HEK293 (cell line): Measurements from ENCODE around the gene GPATCH3.

Source experiments
- CTCF ChIA-PET: fragments of 350-600 bp; formaldehyde crosslinking; extraction: SDS; loops from one replicate; lab custom pipeline; 2021; ENCODE audit warnings: antibody characterized with exemption; lab: Yijun Ruan, JAX
- POLR2A ChIA-PET: fragments of 300-600 bp; formaldehyde crosslinking; extraction: SDS; loops from one replicate; lab custom pipeline; 2020; ENCODE audit warnings: antibody characterized with exemption, inconsistent platforms; lab: Yijun Ruan, JAX
- H3K27ac ChIP-seq: fragments of 200-500 bp; sonication (Bioruptor generic); 2 replicates; pipeline ENCODE4 v1.5.1; 2014; ENCODE audit warnings: low read depth, low read length, control low read depth, inconsistent platforms; ENCODE audit errors: extremely low read depth
- H3K36me3 ChIP-seq, 2 experiments: fragments of 200-500 bp in 1 of 2; sonication (Bioruptor generic) in 1 of 2; 1 replicate in 1 of 2; 2 replicates in 1 of 2; pipeline ENCODE4 v1.5.1; 2014 to 2017; ENCODE audit warnings: inconsistent platforms in 2 of 2, low read length in 2 of 2; ENCODE audit not compliant: control insufficient read depth in 2 of 2, insufficient read depth in 1 of 2
- H3K4me1 ChIP-seq: fragments of 200-500 bp; sonication (Bioruptor generic); 2 replicates; pipeline ENCODE4 v1.5.1; 2014; ENCODE audit warnings: mild to moderate bottlenecking, low read length, inconsistent platforms; ENCODE audit not compliant: control insufficient read depth, insufficient read depth
- H3K4me3 ChIP-seq: 2 replicates; pipeline ENCODE4 v1.5.1; 2011; ENCODE audit warnings: low read depth, mild to moderate bottlenecking, control low read depth, low read length, moderate library complexity
- H3K9me3 ChIP-seq: fragments of 200-500 bp; sonication (Bioruptor generic); 2 replicates; pipeline ENCODE4 v1.5.1; 2014; ENCODE audit warnings: low read depth, low read length, inconsistent platforms; ENCODE audit not compliant: control insufficient read depth, insufficient read depth
- GFI1B ChIP-seq: fragments of 450-650 bp; formaldehyde crosslinking; IDR thresholded peaks from 2 replicates; pipeline ENCODE4 v1.5.1; 2016; ENCODE audit warnings: missing biosample characterization, missing genetic modification characterization
- GLI4 ChIP-seq: fragments of 450-650 bp; formaldehyde crosslinking; IDR thresholded peaks from 2 replicates; pipeline ENCODE4 v1.5.1; 2016; ENCODE audit warnings: missing biosample characterization, missing genetic modification characterization
- GLIS1 ChIP-seq: fragments of 450-650 bp; formaldehyde crosslinking; IDR thresholded peaks from 2 replicates; pipeline ENCODE4 v1.5.1; 2016; ENCODE audit warnings: missing biosample characterization, missing genetic modification characterization
- GLIS2 ChIP-seq: fragments of 450-650 bp; formaldehyde crosslinking; IDR thresholded peaks from 2 replicates; pipeline ENCODE4 v1.5.1; 2016; ENCODE audit warnings: missing biosample characterization, missing genetic modification characterization
- KLF9 ChIP-seq: fragments of 450-650 bp; formaldehyde crosslinking; IDR thresholded peaks from 2 replicates; pipeline ENCODE4 v1.5.1; 2016; ENCODE audit warnings: missing biosample characterization, missing genetic modification characterization, low read depth
- OVOL3 ChIP-seq: fragments of 450-650 bp; formaldehyde crosslinking; IDR thresholded peaks from 2 replicates; pipeline ENCODE4 v1.5.1; 2016; ENCODE audit warnings: missing biosample characterization, missing genetic modification characterization
- RBAK ChIP-seq: fragments of 450-650 bp; formaldehyde crosslinking; IDR thresholded peaks from 2 replicates; pipeline ENCODE4 v1.5.1; 2016; ENCODE audit warnings: missing biosample characterization, missing genetic modification characterization
- SALL2 ChIP-seq: fragments of 450-650 bp; formaldehyde crosslinking; IDR thresholded peaks from 2 replicates; pipeline ENCODE4 v1.5.0; 2017; ENCODE audit warnings: missing biosample characterization, mild to moderate bottlenecking, missing genetic modification characterization, borderline replicate concordance
- SP2 ChIP-seq: fragments of 450-650 bp; formaldehyde crosslinking; IDR thresholded peaks from 2 replicates; pipeline ENCODE4 v1.5.1; 2016; ENCODE audit warnings: missing biosample characterization, missing genetic modification characterization
- SP7 ChIP-seq: fragments of 450-650 bp; formaldehyde crosslinking; IDR thresholded peaks from 2 replicates; pipeline ENCODE4 v1.5.1; 2016; ENCODE audit warnings: missing biosample characterization, missing genetic modification characterization
- ZBTB20 ChIP-seq: fragments of 450-650 bp; formaldehyde crosslinking; IDR thresholded peaks from 2 replicates; pipeline ENCODE4 v1.5.1; 2016; ENCODE audit warnings: missing biosample characterization, missing genetic modification characterization
- ZFP69B ChIP-seq: fragments of 450-650 bp; formaldehyde crosslinking; IDR thresholded peaks from 2 replicates; pipeline ENCODE4 v1.5.1; 2016; ENCODE audit warnings: missing biosample characterization, missing genetic modification characterization
- ZNF146 ChIP-seq: fragments of 450-650 bp; formaldehyde crosslinking; IDR thresholded peaks from 2 replicates; pipeline ENCODE4 v1.5.1; 2016; ENCODE audit warnings: missing biosample characterization, missing genetic modification characterization
- ZNF2 ChIP-seq: fragments of 450-650 bp; formaldehyde crosslinking; IDR thresholded peaks from 2 replicates; pipeline ENCODE4 v1.5.1; 2016; ENCODE audit warnings: missing biosample characterization, missing genetic modification characterization
- ZNF23 ChIP-seq: fragments of 450-650 bp; formaldehyde crosslinking; IDR thresholded peaks from 2 replicates; pipeline ENCODE4 v1.5.1; 2016; ENCODE audit warnings: missing biosample characterization, missing genetic modification characterization, borderline replicate concordance
- ZNF266 ChIP-seq: fragments of 450-650 bp; formaldehyde crosslinking; IDR thresholded peaks from 2 replicates; pipeline ENCODE4 v1.5.1; 2016; ENCODE audit warnings: missing biosample characterization, missing genetic modification characterization, low read depth
- ZNF274 ChIP-seq, 2 experiments: fragments of 200-500 bp in 1 of 2; fragments of 450-650 bp in 1 of 2; sonication (Bioruptor generic) in 1 of 2; formaldehyde crosslinking in 1 of 2; IDR thresholded peaks; 2 replicates each; pipeline versions ENCODE4 v1.5.1 to v1.6.1; 2014 to 2016; ENCODE audit warnings: borderline replicate concordance in 1 of 2, inconsistent platforms in 1 of 2, low read length in 1 of 2, missing biosample characterization in 1 of 2, missing genetic modification characterization in 1 of 2
- ZNF341 ChIP-seq: fragments of 450-650 bp; formaldehyde crosslinking; IDR thresholded peaks from 2 replicates; pipeline ENCODE4; 2016; ENCODE audit warnings: low read depth, missing biosample characterization, missing genetic modification characterization
- ZNF426 ChIP-seq: fragments of 450-650 bp; formaldehyde crosslinking; IDR thresholded peaks from 2 replicates; pipeline ENCODE4 v1.5.1; 2017; ENCODE audit warnings: missing biosample characterization, missing genetic modification characterization, mild to moderate bottlenecking, inconsistent platforms, moderate library complexity
- ZNF558 ChIP-seq: fragments of 450-650 bp; formaldehyde crosslinking; IDR thresholded peaks from 2 replicates; pipeline ENCODE4 v1.5.1; 2016; ENCODE audit warnings: missing biosample characterization, missing genetic modification characterization
- ZSCAN23 ChIP-seq: fragments of 450-650 bp; formaldehyde crosslinking; IDR thresholded peaks from 2 replicates; pipeline ENCODE4 v1.5.1; 2016; ENCODE audit warnings: missing biosample characterization, missing genetic modification characterization
- TF ChIP-seq, protein P1 (sequence below): fragments of 450-650 bp; formaldehyde crosslinking; IDR thresholded peaks from 2 replicates; pipeline ENCODE4 v1.5.1; 2016; ENCODE audit warnings: missing biosample characterization, missing genetic modification characterization, low read depth
- TF ChIP-seq, protein P2 (sequence below): fragments of 450-650 bp; IDR thresholded peaks from 2 replicates; pipeline ENCODE4 v1.5.1; 2018; ENCODE audit warnings: missing biosample characterization, missing genetic modification characterization
- TF ChIP-seq, protein P3 (sequence below): fragments of 450-650 bp; formaldehyde crosslinking; IDR thresholded peaks from 2 replicates; pipeline ENCODE4 v1.5.1; 2017; ENCODE audit warnings: missing biosample characterization, missing genetic modification characterization
- TF ChIP-seq, protein P4 (sequence below): fragments of 450-650 bp; formaldehyde crosslinking; IDR thresholded peaks from 2 replicates; pipeline ENCODE4 v1.5.1; 2017; ENCODE audit warnings: missing biosample characterization, missing genetic modification characterization
- TF ChIP-seq, protein P5 (sequence below): fragments of 450-650 bp; formaldehyde crosslinking; IDR thresholded peaks from 2 replicates; pipeline ENCODE4 v1.5.1; 2016; ENCODE audit warnings: missing biosample characterization, missing genetic modification characterization
- TF ChIP-seq, protein P6 (sequence below): fragments of 450-650 bp; formaldehyde crosslinking; IDR thresholded peaks from 2 replicates; pipeline ENCODE4 v1.5.1; 2016; ENCODE audit warnings: missing biosample characterization, missing genetic modification characterization

GPATCH3 gene

DNA sequence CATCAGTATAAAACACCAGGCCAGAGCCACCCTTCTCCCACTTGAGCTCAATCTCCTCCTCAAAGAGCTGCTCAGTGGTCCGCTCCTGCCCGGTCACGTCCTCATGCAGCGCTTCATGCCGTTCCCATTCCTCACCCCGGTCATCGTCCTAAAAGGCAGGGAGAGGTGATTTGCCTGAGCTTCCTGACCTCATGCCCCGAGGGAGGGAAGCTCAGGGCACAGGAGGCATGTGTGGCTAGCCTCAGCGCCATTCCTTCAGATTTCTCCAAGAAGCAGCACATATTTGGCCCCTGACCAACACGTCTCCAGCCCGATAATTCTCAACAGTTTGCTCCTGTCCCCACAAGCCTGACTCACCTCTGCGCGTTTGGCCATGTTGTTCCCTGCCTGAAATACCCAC, 6.0 kb downstream of the GPATCH3 start:
- H3K4me3 ChIP-seq = no peak overlapping the region
- 0 out of 2 replicates have a peak, but pooled peaks cover 4% of the 10 kb centered on the region for H3K4me1 ChIP-seq
- CTCF ChIA-PET = no interaction called here
- no peak overlapping the region for H3K27ac ChIP-seq
- POLR2A ChIA-PET = interaction anchor here (0.6 kb wide), 1 partner anchor 28 kb away, joined by 6 read pairs; no protein-coding TSS in a partner anchor
- no peaks in the 10 kb centered on the region for H3K9me3 ChIP-seq
- TF ChIP-seq SP2 (tag by site-specific recombination) (no peak), SALL2 (no peak), SP7 (no peak), ZNF146 (no peak), GLI4 (tag by site-specific recombination) (no peak), ZSCAN23 (no peak), ZNF23 (tag by site-specific recombination) (no peak), OVOL3 (no peak), ZNF2 (tag by site-specific recombination) (no peak), ZNF266 (no peak), ZNF426 (tag by site-specific recombination) (no peak), ZNF274 (IDR thresholded peaks at IDR 0.05; ENCODE audit: low read length) (no peak), ZNF274 (tag by site-specific recombination; IDR thresholded peaks at IDR 0.05; ENCODE audit: borderline replicate concordance) (no peak)
- TF ChIP-seq, protein P1, sequence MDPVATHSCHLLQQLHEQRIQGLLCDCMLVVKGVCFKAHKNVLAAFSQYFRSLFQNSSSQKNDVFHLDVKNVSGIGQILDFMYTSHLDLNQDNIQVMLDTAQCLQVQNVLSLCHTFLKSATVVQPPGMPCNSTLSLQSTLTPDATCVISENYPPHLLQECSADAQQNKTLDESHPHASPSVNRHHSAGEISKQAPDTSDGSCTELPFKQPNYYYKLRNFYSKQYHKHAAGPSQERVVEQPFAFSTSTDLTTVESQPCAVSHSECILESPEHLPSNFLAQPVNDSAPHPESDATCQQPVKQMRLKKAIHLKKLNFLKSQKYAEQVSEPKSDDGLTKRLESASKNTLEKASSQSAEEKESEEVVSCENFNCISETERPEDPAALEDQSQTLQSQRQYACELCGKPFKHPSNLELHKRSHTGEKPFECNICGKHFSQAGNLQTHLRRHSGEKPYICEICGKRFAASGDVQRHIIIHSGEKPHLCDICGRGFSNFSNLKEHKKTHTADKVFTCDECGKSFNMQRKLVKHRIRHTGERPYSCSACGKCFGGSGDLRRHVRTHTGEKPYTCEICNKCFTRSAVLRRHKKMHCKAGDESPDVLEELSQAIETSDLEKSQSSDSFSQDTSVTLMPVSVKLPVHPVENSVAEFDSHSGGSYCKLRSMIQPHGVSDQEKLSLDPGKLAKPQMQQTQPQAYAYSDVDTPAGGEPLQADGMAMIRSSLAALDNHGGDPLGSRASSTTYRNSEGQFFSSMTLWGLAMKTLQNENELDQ (tag by site-specific recombination) = no peak
- TF ChIP-seq, protein P2, sequence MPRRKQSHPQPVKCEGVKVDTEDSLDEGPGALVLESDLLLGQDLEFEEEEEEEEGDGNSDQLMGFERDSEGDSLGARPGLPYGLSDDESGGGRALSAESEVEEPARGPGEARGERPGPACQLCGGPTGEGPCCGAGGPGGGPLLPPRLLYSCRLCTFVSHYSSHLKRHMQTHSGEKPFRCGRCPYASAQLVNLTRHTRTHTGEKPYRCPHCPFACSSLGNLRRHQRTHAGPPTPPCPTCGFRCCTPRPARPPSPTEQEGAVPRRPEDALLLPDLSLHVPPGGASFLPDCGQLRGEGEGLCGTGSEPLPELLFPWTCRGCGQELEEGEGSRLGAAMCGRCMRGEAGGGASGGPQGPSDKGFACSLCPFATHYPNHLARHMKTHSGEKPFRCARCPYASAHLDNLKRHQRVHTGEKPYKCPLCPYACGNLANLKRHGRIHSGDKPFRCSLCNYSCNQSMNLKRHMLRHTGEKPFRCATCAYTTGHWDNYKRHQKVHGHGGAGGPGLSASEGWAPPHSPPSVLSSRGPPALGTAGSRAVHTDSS (tag by site-specific recombination) = no peak
- TF ChIP-seq, protein P3, sequence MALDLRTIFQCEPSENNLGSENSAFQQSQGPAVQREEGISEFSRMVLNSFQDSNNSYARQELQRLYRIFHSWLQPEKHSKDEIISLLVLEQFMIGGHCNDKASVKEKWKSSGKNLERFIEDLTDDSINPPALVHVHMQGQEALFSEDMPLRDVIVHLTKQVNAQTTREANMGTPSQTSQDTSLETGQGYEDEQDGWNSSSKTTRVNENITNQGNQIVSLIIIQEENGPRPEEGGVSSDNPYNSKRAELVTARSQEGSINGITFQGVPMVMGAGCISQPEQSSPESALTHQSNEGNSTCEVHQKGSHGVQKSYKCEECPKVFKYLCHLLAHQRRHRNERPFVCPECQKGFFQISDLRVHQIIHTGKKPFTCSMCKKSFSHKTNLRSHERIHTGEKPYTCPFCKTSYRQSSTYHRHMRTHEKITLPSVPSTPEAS (tag by site-specific recombination) = no peak
- TF ChIP-seq, protein P4, sequence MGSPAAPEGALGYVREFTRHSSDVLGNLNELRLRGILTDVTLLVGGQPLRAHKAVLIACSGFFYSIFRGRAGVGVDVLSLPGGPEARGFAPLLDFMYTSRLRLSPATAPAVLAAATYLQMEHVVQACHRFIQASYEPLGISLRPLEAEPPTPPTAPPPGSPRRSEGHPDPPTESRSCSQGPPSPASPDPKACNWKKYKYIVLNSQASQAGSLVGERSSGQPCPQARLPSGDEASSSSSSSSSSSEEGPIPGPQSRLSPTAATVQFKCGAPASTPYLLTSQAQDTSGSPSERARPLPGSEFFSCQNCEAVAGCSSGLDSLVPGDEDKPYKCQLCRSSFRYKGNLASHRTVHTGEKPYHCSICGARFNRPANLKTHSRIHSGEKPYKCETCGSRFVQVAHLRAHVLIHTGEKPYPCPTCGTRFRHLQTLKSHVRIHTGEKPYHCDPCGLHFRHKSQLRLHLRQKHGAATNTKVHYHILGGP (tag by site-specific recombination) = no peak
- H3K36me3 ChIP-seq = peaks cover 12 to 78% of the 10 kb centered on the region in 2 experiments; a peak in 2 of 3 replicates

DNA sequence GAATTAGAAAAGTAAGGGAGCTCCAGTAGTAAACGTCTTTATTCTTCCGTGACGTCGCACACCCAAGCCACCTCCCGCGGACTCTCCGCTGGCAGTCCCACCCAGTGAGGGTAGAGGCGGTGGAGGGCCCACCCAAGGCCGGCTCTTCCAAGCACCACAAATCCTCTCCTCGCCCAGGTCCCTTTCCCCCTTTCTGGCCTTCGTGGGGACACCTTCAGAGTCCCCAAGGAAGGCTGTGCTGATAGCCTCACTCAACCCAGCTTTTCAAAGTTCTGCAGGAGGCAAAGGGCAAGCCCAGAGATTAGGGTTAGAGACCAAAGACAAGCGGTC, 9.8 kb downstream of the GPATCH3 start:
- H3K9me3 ChIP-seq = no peaks in the 10 kb centered on the region
- no peaks in the 10 kb centered on the region for H3K4me1 ChIP-seq
- CTCF ChIA-PET = interaction anchor here (0.5 to 0.7 kb wide), 4 partner anchors 12 to 453 kb away, joined by 3 to 4 read pairs (median 3); no protein-coding TSS in a partner anchor
- H3K36me3 ChIP-seq = peaks cover 19 to 83% of the 10 kb centered on the region in 2 experiments
- H3K4me3 ChIP-seq = peak overlapping the region; percentile 74
- POLR2A ChIA-PET = interaction anchor here (0.6 to 3.1 kb wide), 22 partner anchors 9 to 615 kb away, joined by 3 to 53 read pairs (median 4); partner anchors contain the start of genes GPATCH3, NUDC and TRNP1
- peak overlapping the region; percentile 73 for H3K27ac ChIP-seq
- TF ChIP-seq RBAK (tag by site-specific recombination) (no peak), GLIS1 (tag by site-specific recombination) (peak; percentile 76), GLIS2 (peak; percentile 90), KLF9 (0 out of 2 replicates have a peak, but pooled peaks have one; percentile 5), ZNF558 (tag by site-specific recombination) (no peak), SP2 (tag by site-specific recombination) (peak; percentile 48), ZFP69B (tag by site-specific recombination) (peak; percentile 81), GFI1B (tag by site-specific recombination) (no peak), ZBTB20 (tag by site-specific recombination) (no peak), ZNF341 (tag by site-specific recombination) (peak; percentile 67), ZNF266 (no peak)
- TF ChIP-seq, protein P5, sequence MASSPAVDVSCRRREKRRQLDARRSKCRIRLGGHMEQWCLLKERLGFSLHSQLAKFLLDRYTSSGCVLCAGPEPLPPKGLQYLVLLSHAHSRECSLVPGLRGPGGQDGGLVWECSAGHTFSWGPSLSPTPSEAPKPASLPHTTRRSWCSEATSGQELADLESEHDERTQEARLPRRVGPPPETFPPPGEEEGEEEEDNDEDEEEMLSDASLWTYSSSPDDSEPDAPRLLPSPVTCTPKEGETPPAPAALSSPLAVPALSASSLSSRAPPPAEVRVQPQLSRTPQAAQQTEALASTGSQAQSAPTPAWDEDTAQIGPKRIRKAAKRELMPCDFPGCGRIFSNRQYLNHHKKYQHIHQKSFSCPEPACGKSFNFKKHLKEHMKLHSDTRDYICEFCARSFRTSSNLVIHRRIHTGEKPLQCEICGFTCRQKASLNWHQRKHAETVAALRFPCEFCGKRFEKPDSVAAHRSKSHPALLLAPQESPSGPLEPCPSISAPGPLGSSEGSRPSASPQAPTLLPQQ = peak; percentile 83
- TF ChIP-seq, protein P6, sequence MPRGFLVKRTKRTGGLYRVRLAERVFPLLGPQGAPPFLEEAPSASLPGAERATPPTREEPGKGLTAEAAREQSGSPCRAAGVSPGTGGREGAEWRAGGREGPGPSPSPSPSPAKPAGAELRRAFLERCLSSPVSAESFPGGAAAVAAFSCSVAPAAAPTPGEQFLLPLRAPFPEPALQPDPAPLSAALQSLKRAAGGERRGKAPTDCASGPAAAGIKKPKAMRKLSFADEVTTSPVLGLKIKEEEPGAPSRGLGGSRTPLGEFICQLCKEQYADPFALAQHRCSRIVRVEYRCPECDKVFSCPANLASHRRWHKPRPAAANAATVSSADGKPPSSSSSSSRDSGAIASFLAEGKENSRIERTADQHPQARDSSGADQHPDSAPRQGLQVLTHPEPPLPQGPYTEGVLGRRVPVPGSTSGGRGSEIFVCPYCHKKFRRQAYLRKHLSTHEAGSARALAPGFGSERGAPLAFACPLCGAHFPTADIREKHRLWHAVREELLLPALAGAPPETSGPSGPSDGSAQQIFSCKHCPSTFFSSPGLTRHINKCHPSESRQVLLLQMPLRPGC (tag by site-specific recombination) = no peak
